ENCODE data around the gene ACOX1.

The ACOX1 gene

GRCh38 chr17:76023900-76024237 is 44.9 kb upstream of the ACOX1 start:
- Histone ChIP-seq H3K4me3 (ENCODE audit: low read depth, low read length) (no peak overlapping the region), H3K27ac (no peak overlapping the region), H3K27me3 (replicated peaks) (no peaks in the 10 kb centered on the region), H3K36me3 (replicated peaks) (no peaks in the 10 kb centered on the region)
- DNase-seq = no peak
- in situ Hi-C loops (cut with HindIII; ENCODE audit: low pct_ligation_motif_present, low sequenced_read_pairs) = no loop called here
- TF ChIP-seq CTCF (IDR thresholded peaks at IDR 0.05; ENCODE audit: low read depth, low read length, missing control alignments) = no peak

- H3K27me3 ChIP-seq (replicated peaks) = no peaks in the 10 kb centered on the region
- DNase-seq = no peak
Observed at GRCh38 chr17:76022973-76023899, 44.3 kb upstream of the ACOX1 start.

GRCh38 chr17:76022285-76022684 is 43.3 kb upstream of the ACOX1 start:
- H3K27me3 ChIP-seq (replicated peaks) = no peaks in the 10 kb centered on the region
- no peaks in the 10 kb centered on the region for H3K36me3 ChIP-seq (replicated peaks)
- in situ Hi-C loops (cut with HindIII; ENCODE audit: low pct_ligation_motif_present, low sequenced_read_pairs) = no loop called here
- DNase-seq = no peak
- no peak for TF ChIP-seq CTCF (IDR thresholded peaks at IDR 0.05; ENCODE audit: low read depth, low read length, missing control alignments)
- H3K4me3 ChIP-seq (ENCODE audit: low read depth, low read length) = no peak overlapping the region
- H3K27ac ChIP-seq = no peak overlapping the region

More at GRCh38 chr17:76022973-76023899, 44.3 kb upstream of the ACOX1 start:
- H3K27ac ChIP-seq = no peak overlapping the region
- no peak for TF ChIP-seq CTCF (IDR thresholded peaks at IDR 0.05; ENCODE audit: low read depth, low read length, missing control alignments)
- in situ Hi-C loops (cut with HindIII; ENCODE audit: low pct_ligation_motif_present, low sequenced_read_pairs) = no loop called here
- H3K4me3 ChIP-seq (ENCODE audit: low read depth, low read length) = no peak overlapping the region
- H3K36me3 ChIP-seq (replicated peaks) = no peaks in the 10 kb centered on the region

DNA sequence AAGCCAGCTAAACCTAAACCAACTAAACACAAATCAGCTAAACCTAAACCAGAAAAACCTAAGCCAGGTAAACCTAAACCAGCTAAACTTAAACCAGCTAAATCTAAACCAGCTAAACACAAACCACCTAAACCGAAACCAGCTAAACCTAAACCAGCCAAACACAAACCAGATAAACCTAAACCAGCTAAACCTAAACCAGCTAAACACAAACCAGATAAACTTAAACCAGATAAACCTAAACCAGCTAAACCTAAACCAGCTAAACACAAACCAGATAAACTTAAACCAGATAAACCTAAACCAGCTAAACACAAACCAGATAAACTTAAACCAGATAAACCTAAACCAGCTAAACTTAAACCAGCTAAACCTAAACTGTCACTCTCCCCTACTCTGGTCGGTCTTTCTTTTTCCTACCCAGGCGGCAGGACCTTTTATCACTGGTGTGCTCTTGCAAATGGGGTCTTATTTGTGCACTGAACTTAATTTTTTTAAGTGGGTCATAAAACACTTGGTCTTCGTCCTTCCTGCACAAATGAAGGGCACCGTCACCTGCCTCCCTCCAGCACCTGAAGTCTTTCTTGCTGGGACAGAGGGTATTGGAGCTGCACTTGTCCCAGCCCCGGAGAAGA is 41.0 kb upstream of the ACOX1 start:
- in situ Hi-C loops (cut with HindIII; ENCODE audit: low pct_ligation_motif_present, low sequenced_read_pairs) = no loop called here
- no peak for TF ChIP-seq CTCF (IDR thresholded peaks at IDR 0.05; ENCODE audit: low read depth, low read length, missing control alignments)
- no peaks in the 10 kb centered on the region for H3K36me3 ChIP-seq (replicated peaks)

GRCh38 chr17:76018801-76019200 is 39.8 kb upstream of the ACOX1 start:
- Histone ChIP-seq H3K4me3 (ENCODE audit: low read depth, low read length) (no peak overlapping the region), H3K27me3 (replicated peaks) (no peaks in the 10 kb centered on the region), H3K36me3 (replicated peaks) (no peaks in the 10 kb centered on the region), H3K27ac (no peak overlapping the region)
- in situ Hi-C loops (cut with HindIII; ENCODE audit: low pct_ligation_motif_present, low sequenced_read_pairs) = no loop called here
- no peak for DNase-seq
- no peak for TF ChIP-seq CTCF (IDR thresholded peaks at IDR 0.05; ENCODE audit: low read depth, low read length, missing control alignments)

More for the DNA sequence above, 41.0 kb upstream of the ACOX1 start:
- no peak overlapping the region for H3K4me3 ChIP-seq (ENCODE audit: low read depth, low read length)
- no peaks in the 10 kb centered on the region for H3K27me3 ChIP-seq (replicated peaks)
- H3K27ac ChIP-seq = no peak overlapping the region
- no peak for DNase-seq
